ENCODE data around the gene ZFYVE9.

DNA sequence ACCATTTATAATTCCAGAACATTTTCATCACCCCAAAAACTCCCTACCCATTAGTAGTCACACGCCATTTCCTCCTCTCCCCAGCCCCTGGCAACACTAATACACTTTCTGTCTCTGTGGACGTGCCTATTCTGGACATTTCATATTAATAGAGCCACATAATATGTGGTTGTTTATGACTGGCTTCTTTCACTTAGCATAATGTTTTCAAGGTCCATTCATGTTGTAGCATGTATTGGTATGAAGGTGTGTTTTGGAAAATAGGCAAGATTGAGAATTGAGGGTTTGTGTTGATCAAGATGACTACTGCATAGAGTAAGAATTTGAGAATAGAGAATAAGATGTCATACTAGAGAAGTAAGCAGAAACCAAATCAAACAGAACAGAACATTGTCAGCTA, 67.5 kb downstream of the ZFYVE9 start:
- TF ChIP-seq, protein P1, sequence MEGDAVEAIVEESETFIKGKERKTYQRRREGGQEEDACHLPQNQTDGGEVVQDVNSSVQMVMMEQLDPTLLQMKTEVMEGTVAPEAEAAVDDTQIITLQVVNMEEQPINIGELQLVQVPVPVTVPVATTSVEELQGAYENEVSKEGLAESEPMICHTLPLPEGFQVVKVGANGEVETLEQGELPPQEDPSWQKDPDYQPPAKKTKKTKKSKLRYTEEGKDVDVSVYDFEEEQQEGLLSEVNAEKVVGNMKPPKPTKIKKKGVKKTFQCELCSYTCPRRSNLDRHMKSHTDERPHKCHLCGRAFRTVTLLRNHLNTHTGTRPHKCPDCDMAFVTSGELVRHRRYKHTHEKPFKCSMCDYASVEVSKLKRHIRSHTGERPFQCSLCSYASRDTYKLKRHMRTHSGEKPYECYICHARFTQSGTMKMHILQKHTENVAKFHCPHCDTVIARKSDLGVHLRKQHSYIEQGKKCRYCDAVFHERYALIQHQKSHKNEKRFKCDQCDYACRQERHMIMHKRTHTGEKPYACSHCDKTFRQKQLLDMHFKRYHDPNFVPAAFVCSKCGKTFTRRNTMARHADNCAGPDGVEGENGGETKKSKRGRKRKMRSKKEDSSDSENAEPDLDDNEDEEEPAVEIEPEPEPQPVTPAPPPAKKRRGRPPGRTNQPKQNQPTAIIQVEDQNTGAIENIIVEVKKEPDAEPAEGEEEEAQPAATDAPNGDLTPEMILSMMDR (IDR thresholded peaks at IDR 0.05) = no peak
- TF ChIP-seq POLR2AphosphoS5 (IDR thresholded peaks at IDR 0.05) = no peak
- no peak for TF ChIP-seq EP300 (IDR thresholded peaks at IDR 0.05)
- TF ChIP-seq POLR2A (IDR thresholded peaks at IDR 0.05) = no peak

All from suprapubic skin (tissue), 4 donors.